Caco-2 (cell line): Measurements from ENCODE around the gene ANKRD45. TPM values are rescaled to one million over a fixed set of nuclear protein-coding genes. Genes with fewer than 3 reads are reported as not detected.
"Not testable (repeated sequence)": the region's sequence is repeated elsewhere in the genome, so short reads cannot be mapped to it uniquely, and the experiment has no call there.

Experiments used
- BruUV-seq: library from RNA; stranded (reverse); fragments of 400-500 nt; replicated peaks from 2 replicates; lab custom pipeline; 2021; lab: Mats Ljungman, UMichigan
- CTCF ChIA-PET: fragments of 300-600 bp; sonication (Branson Sonifier 250); formaldehyde crosslinking; loops from one replicate; lab custom pipeline; 2022; ENCODE audit warnings: antibody characterized with exemption; lab: Charles Lee
- POLR2A ChIA-PET: fragments of 300-600 bp; sonication (Branson Sonifier 250); formaldehyde crosslinking; loops from one replicate; lab custom pipeline; 2022; ENCODE audit warnings: antibody characterized with exemption; lab: Charles Lee
- DNase-seq, 2 experiments: peaks; one replicate each; pipeline versions ENCODE4 v3.0.0 to v3.0.0-alpha.2; 2020 to 2022
- H3K27me3 ChIP-seq: replicated peaks from 2 replicates; pipeline ENCODE4 v1.6.0; 2011; ENCODE audit warnings: low read length; ENCODE audit not compliant: control insufficient read depth, insufficient read depth
- H3K36me3 ChIP-seq: 2 replicates; pipeline ENCODE4 v1.5.1; 2011; ENCODE audit warnings: low read length; ENCODE audit not compliant: control insufficient read depth, insufficient read depth
- H3K4me1 ChIP-seq: fragments of 250-450 bp; sonication (Bioruptor Pico); 2 replicates; pipeline ENCODE4 v1.5.1; 2020; ENCODE audit warnings: mild to moderate bottlenecking
- H3K4me3 ChIP-seq: 2 replicates; pipeline ENCODE4 v1.5.1; 2011; ENCODE audit warnings: low read depth, mild to moderate bottlenecking, control low read depth, low read length
- H3K9me3 ChIP-seq: fragments of 250-450 bp; sonication (Bioruptor Pico); 2 replicates; pipeline ENCODE4 v1.5.1; 2020; ENCODE audit warnings: mild to moderate bottlenecking, moderate library complexity
- H3K27ac Mint-ChIP-seq: one replicate; pipeline ENCODE4 v1.8.0; 2022; ENCODE audit warnings: mixed read lengths; ENCODE audit not compliant: unreplicated experiment
- H3K27me3 Mint-ChIP-seq: one replicate; pipeline ENCODE4 v1.8.0; 2022; ENCODE audit warnings: mixed read lengths; ENCODE audit not compliant: insufficient read depth, unreplicated experiment
- H3K36me3 Mint-ChIP-seq: one replicate; pipeline ENCODE4 v1.8.0; 2022; ENCODE audit warnings: mild to moderate bottlenecking, mixed read lengths; ENCODE audit not compliant: insufficient read depth, unreplicated experiment
- H3K4me1 Mint-ChIP-seq: one replicate; pipeline ENCODE4 v1.8.0; 2022; ENCODE audit warnings: low read depth, mixed read lengths; ENCODE audit not compliant: unreplicated experiment
- H3K4me3 Mint-ChIP-seq: one replicate; pipeline ENCODE4 v1.8.0; 2022; ENCODE audit warnings: mild to moderate bottlenecking, moderate library complexity, mixed read lengths; ENCODE audit not compliant: unreplicated experiment
- H3K9me3 Mint-ChIP-seq: one replicate; pipeline ENCODE4 v1.8.0; 2022; ENCODE audit warnings: mixed read lengths; ENCODE audit not compliant: unreplicated experiment
- CTCF ChIP-seq, 2 experiments: fragments of 200-600 bp in 1 of 2; IDR thresholded peaks; 1 replicate in 1 of 2; 2 replicates in 1 of 2; pipeline versions ENCODE4 v1.5.1 to v1.8.0; 2011 to 2022; ENCODE audit warnings: antibody characterized with exemption in 1 of 2, control low read depth in 1 of 2, inconsistent platforms in 1 of 2, low read depth in 1 of 2, low read length in 1 of 2, mild to moderate bottlenecking in 1 of 2, moderate library complexity in 1 of 2; ENCODE audit not compliant: insufficient read depth in 1 of 2, severe bottlenecking in 1 of 2, unreplicated experiment in 1 of 2
- intact Hi-C: fragments of 100-400 bp; cut with micrococcal nuclease; formaldehyde crosslinking; loops from one replicate; pipeline ENCODE4 v1.10.0; 2022; ENCODE audit not compliant: unreplicated experiment
- total RNA-seq: library from RNA; stranded (reverse); gene quantifications from 2 replicates; pipeline ENCODE4 v1.2.3, GENCODE V29; 2022

ANKRD45 gene
- total RNA-seq, 1 experiment from 2014 or later, result not detected

- no peaks in the 10 kb centered on the region for H3K9me3 Mint-ChIP-seq
- H3K36me3 Mint-ChIP-seq, result no peaks in the 10 kb centered on the region
- no peaks in the 10 kb centered on the region for H3K4me1 Mint-ChIP-seq
- POLR2A ChIA-PET, result no interaction called here
- Histone ChIP-seq H3K4me3 (no peak overlapping the region), H3K36me3 (no peaks in the 10 kb centered on the region), H3K4me1 (no peaks in the 10 kb centered on the region), H3K9me3 (0 out of 2 replicates have a peak, but pooled peaks cover 4% of the 10 kb centered on the region), H3K27me3 (no peaks in the 10 kb centered on the region)
- H3K27me3 Mint-ChIP-seq, result peaks cover 10% of the 10 kb centered on the region
- no peak for DNase-seq
- H3K4me3 Mint-ChIP-seq, result no peak overlapping the region
- CTCF ChIA-PET, result no interaction called here
- intact Hi-C loops, result no loop called here
- TF ChIP-seq CTCF (IDR thresholded peaks at IDR 0.05; ENCODE audit: insufficient read depth in 1 of 2, low read depth in 1 of 2, low read length in 1 of 2, severe bottlenecking in 1 of 2, unreplicated experiment in 1 of 2), result no peak
- BruUV-seq, result no TSS peak
- no peak overlapping the region for H3K27ac Mint-ChIP-seq
Observed at GRCh38 chr1:173596097-173596825, 73.4 kb downstream of the ANKRD45 start.

- CTCF ChIA-PET, BruUV-seq: not testable (repeated sequence)
Observed at GRCh38 chr1:173591138-173591537, 78.5 kb downstream of the ANKRD45 start.

GRCh38 chr1:173590557-173590956, 79.1 kb downstream of the ANKRD45 start:
- ChIA-PET POLR2A (no interaction called here), CTCF (no interaction called here)
- no peak overlapping the region for H3K4me3 ChIP-seq
- no peaks in the 10 kb centered on the region for H3K4me1 ChIP-seq
- intact Hi-C loops, result no loop called here
- H3K9me3 ChIP-seq, result no peaks in the 10 kb centered on the region
- no peaks in the 10 kb centered on the region for H3K27me3 ChIP-seq
- no peak for DNase-seq
- peaks cover 15% of the 10 kb centered on the region for H3K27me3 Mint-ChIP-seq
- TF ChIP-seq CTCF (IDR thresholded peaks at IDR 0.05; ENCODE audit: insufficient read depth in 1 of 2, low read depth in 1 of 2, low read length in 1 of 2, severe bottlenecking in 1 of 2, unreplicated experiment in 1 of 2), result no peak
- H3K27ac Mint-ChIP-seq, result no peak overlapping the region
- no peak overlapping the region for H3K4me3 Mint-ChIP-seq
- no TSS peak for BruUV-seq
- H3K36me3 Mint-ChIP-seq, result no peaks in the 10 kb centered on the region
- H3K4me1 Mint-ChIP-seq, result no peaks in the 10 kb centered on the region
- no peaks in the 10 kb centered on the region for H3K36me3 ChIP-seq
- no peaks in the 10 kb centered on the region for H3K9me3 Mint-ChIP-seq

More at GRCh38 chr1:173591138-173591537, 78.5 kb downstream of the ANKRD45 start:
- H3K36me3 Mint-ChIP-seq, H3K4me1 ChIP-seq, intact Hi-C loops, H3K4me3 ChIP-seq, H3K36me3 ChIP-seq, H3K9me3 ChIP-seq, H3K9me3 Mint-ChIP-seq, DNase-seq, H3K27me3 ChIP-seq, POLR2A ChIA-PET, H3K4me1 Mint-ChIP-seq, H3K27ac Mint-ChIP-seq, H3K4me3 Mint-ChIP-seq: not testable (repeated sequence)
- H3K27me3 Mint-ChIP-seq, result peaks cover 12% of the 10 kb centered on the region
